T-helper 9 cell (primary cell): ENCODE results near the gene TLR9.

Source experiments
- DNase-seq: peaks from one replicate; pipeline ENCODE4 v3.0.0-alpha.2; 2020

Gene TLR9

DNA sequence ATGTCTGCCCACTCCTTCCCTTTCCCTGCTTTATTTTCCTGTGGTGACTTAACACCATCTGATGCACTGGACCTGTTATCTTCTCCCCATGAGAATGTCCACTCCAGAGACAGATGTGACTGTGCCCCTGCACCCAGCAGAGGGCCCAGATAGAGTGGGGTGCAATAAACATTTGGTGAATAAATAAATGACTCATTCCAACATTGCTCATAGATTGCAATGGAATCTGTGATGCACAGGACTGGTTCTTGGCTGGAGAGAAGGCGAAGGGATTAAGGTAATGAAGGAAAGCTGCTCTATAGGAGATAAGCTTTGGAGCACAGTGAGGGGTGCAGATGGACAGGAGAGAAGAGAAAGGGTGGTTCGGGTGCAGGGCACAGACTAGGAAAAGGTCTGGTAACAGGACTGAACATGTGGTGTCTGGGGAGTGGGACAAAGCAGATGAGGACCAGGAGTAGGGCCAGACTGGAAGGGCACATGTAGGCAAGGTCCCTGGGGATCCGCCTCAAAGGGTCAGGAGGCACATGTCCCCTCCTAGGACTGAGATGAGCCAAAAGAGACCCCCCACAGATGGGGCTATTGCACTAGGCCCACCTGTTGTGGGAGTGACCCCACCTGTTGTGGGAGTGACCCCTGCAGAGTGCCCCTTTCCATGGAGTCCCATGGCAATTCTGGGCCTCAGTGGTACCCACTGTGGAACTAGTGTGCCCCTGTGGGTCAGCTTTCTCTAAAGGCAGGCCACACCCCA lies 53.8 kb downstream of the TLR9 start:
- DNase-seq = no peak
